T-helper 1 cell treated with Interleukin-12 subunit alpha and Interleukin-12 subunit beta and Interleukin-4 antibody, amounts not matched to agents 30 μg/mL and 1 μg/mL, for 36 hours (primary cell): ENCODE measurements around the gene NDUFA13.

Experiments
- H3K27ac Mint-ChIP-seq: one replicate; pipeline ENCODE4 v1.8.0; 2021; ENCODE audit warnings: mild to moderate bottlenecking, mixed read lengths
- H3K27me3 Mint-ChIP-seq: one replicate; pipeline ENCODE4 v1.8.0; 2021; ENCODE audit warnings: low read depth, mixed read lengths
- H3K36me3 Mint-ChIP-seq: one replicate; pipeline ENCODE4 v1.8.0; 2021; ENCODE audit warnings: low read depth, mixed read lengths
- H3K4me1 Mint-ChIP-seq: one replicate; pipeline ENCODE4 v1.8.0; 2021; ENCODE audit warnings: low read depth, mixed read lengths
- H3K4me3 Mint-ChIP-seq: one replicate; pipeline ENCODE4 v1.8.0; 2021; ENCODE audit warnings: mild to moderate bottlenecking, moderate library complexity, mixed read lengths
- H3K9me3 Mint-ChIP-seq: one replicate; pipeline ENCODE4 v1.8.0; 2021; ENCODE audit warnings: mixed read lengths

The NDUFA13 gene

GRCh38 chr19:19514881-19515641 lies 964 bp upstream of the NDUFA13 start, which contains the start of gene TSSK6:
TSS of gene TSSK6 (minus strand) at chr19:19515548. CDS start at chr19:19515427, 121 bp downstream.
- Mint-ChIP-seq H3K4me1 (peaks cover 8% of the 10 kb centered on the region), H3K9me3 (no peaks in the 10 kb centered on the region), H3K27ac (peak within 1 kb of the TSS; percentile 95), H3K4me3 (peak within 1 kb of the TSS; percentile 87), H3K27me3 (no peaks in the 10 kb centered on the region), H3K36me3 (peaks cover 12% of the 10 kb centered on the region)

- H3K27me3 Mint-ChIP-seq: no peaks in the 10 kb centered on the region
- H3K9me3 Mint-ChIP-seq: no peaks in the 10 kb centered on the region
- peaks cover 17% of the 10 kb centered on the region for H3K36me3 Mint-ChIP-seq
- peak overlapping the region; percentile 87 for H3K4me3 Mint-ChIP-seq
- H3K27ac Mint-ChIP-seq: no peak overlapping the region
- H3K4me1 Mint-ChIP-seq: peaks cover 12% of the 10 kb centered on the region
These were observed 1.2 kb downstream of the NDUFA13 start for GRCh38 chr19:19517235-19517619.

- H3K4me3 Mint-ChIP-seq: no peak overlapping the region
- H3K9me3 Mint-ChIP-seq: no peaks in the 10 kb centered on the region
- no peaks in the 10 kb centered on the region for H3K27me3 Mint-ChIP-seq
- peaks cover 17% of the 10 kb centered on the region for H3K4me1 Mint-ChIP-seq
- no peak overlapping the region for H3K27ac Mint-ChIP-seq
- H3K36me3 Mint-ChIP-seq: peaks cover 16% of the 10 kb centered on the region
These were observed 5.0 kb downstream of the NDUFA13 start for GRCh38 chr19:19520989-19521388.

GRCh38 chr19:19523177-19523576 lies 7.2 kb downstream of the NDUFA13 start:
- Mint-ChIP-seq H3K4me1 (peaks cover 15% of the 10 kb centered on the region), H3K27ac (no peak overlapping the region), H3K36me3 (peaks cover 15% of the 10 kb centered on the region), H3K27me3 (no peaks in the 10 kb centered on the region), H3K4me3 (no peak overlapping the region), H3K9me3 (no peaks in the 10 kb centered on the region)

- Mint-ChIP-seq H3K27me3 (no peaks in the 10 kb centered on the region), H3K4me3 (no peak overlapping the region), H3K4me1 (peaks cover 15% of the 10 kb centered on the region), H3K27ac (no peak overlapping the region), H3K9me3 (no peaks in the 10 kb centered on the region), H3K36me3 (peaks cover 14% of the 10 kb centered on the region)
These were observed 8.0 kb downstream of the NDUFA13 start for GRCh38 chr19:19524053-19524452.

- H3K27ac Mint-ChIP-seq: no peak overlapping the region
- no peak overlapping the region for H3K4me3 Mint-ChIP-seq
- peaks cover 9% of the 10 kb centered on the region for H3K36me3 Mint-ChIP-seq
- H3K4me1 Mint-ChIP-seq: peaks cover 6% of the 10 kb centered on the region
- no peaks in the 10 kb centered on the region for H3K9me3 Mint-ChIP-seq
- no peaks in the 10 kb centered on the region for H3K27me3 Mint-ChIP-seq
These were observed 9.8 kb downstream of the NDUFA13 start for GRCh38 chr19:19525611-19526380.

- Mint-ChIP-seq H3K4me3 (no peak overlapping the region), H3K27ac (no peak overlapping the region), H3K36me3 (peaks cover 6% of the 10 kb centered on the region), H3K27me3 (no peaks in the 10 kb centered on the region), H3K9me3 (no peaks in the 10 kb centered on the region), H3K4me1 (peaks cover 9% of the 10 kb centered on the region)
These were observed 10.8 kb downstream of the NDUFA13 start for GRCh38 chr19:19526581-19527370.

- H3K27me3 Mint-ChIP-seq: no peaks in the 10 kb centered on the region
- no peak overlapping the region for H3K27ac Mint-ChIP-seq
- H3K4me1 Mint-ChIP-seq: peaks cover 12% of the 10 kb centered on the region
- no peaks in the 10 kb centered on the region for H3K9me3 Mint-ChIP-seq
- peaks cover 9% of the 10 kb centered on the region for H3K36me3 Mint-ChIP-seq
- H3K4me3 Mint-ChIP-seq: no peak overlapping the region
These were observed 11.3 kb downstream of the NDUFA13 start for GRCh38 chr19:19527371-19527656.

- no peak overlapping the region for H3K27ac Mint-ChIP-seq
- H3K4me3 Mint-ChIP-seq: no peak overlapping the region
- no peaks in the 10 kb centered on the region for H3K9me3 Mint-ChIP-seq
- peaks cover 10% of the 10 kb centered on the region for H3K4me1 Mint-ChIP-seq
- peaks cover 5% of the 10 kb centered on the region for H3K36me3 Mint-ChIP-seq
- H3K27me3 Mint-ChIP-seq: no peaks in the 10 kb centered on the region
These were observed 11.9 kb downstream of the NDUFA13 start for GRCh38 chr19:19527674-19528625.

- no peaks in the 10 kb centered on the region for H3K9me3 Mint-ChIP-seq
- no peaks in the 10 kb centered on the region for H3K27me3 Mint-ChIP-seq
- H3K4me3 Mint-ChIP-seq: no peak within 1 kb of the TSS
- peaks cover 4% of the 10 kb centered on the region for H3K36me3 Mint-ChIP-seq
- H3K27ac Mint-ChIP-seq: no peak within 1 kb of the TSS
- peaks cover 9% of the 10 kb centered on the region for H3K4me1 Mint-ChIP-seq
These were observed 12.9 kb downstream of the NDUFA13 start, which contains the start of gene YJEFN3 for GRCh38 chr19:19528721-19529490. TSS of gene YJEFN3 (plus strand) at chr19:19528911. CDS start at chr19:19528933, 22 bp downstream.

GRCh38 chr19:19529783-19530422 lies 13.9 kb downstream of the NDUFA13 start:
- H3K27ac Mint-ChIP-seq: no peak overlapping the region
- H3K4me3 Mint-ChIP-seq: no peak overlapping the region
- peaks cover 9% of the 10 kb centered on the region for H3K4me1 Mint-ChIP-seq
- H3K36me3 Mint-ChIP-seq: peaks cover 9% of the 10 kb centered on the region
- no peaks in the 10 kb centered on the region for H3K9me3 Mint-ChIP-seq
- H3K27me3 Mint-ChIP-seq: no peaks in the 10 kb centered on the region

GRCh38 chr19:19530423-19530804 lies 14.4 kb downstream of the NDUFA13 start:
- Mint-ChIP-seq H3K27me3 (no peaks in the 10 kb centered on the region), H3K36me3 (peaks cover 9% of the 10 kb centered on the region), H3K27ac (no peak overlapping the region), H3K4me1 (peaks cover 9% of the 10 kb centered on the region), H3K9me3 (no peaks in the 10 kb centered on the region), H3K4me3 (no peak overlapping the region)

GRCh38 chr19:19530889-19531288 lies 14.9 kb downstream of the NDUFA13 start:
- Mint-ChIP-seq H3K27ac (peak overlapping the region; percentile 65), H3K9me3 (no peaks in the 10 kb centered on the region), H3K27me3 (no peaks in the 10 kb centered on the region), H3K4me1 (peaks cover 9% of the 10 kb centered on the region), H3K4me3 (no peak overlapping the region), H3K36me3 (peaks cover 9% of the 10 kb centered on the region)
